ENCODE measurements around the gene PRR27.
"Not testable (repeated sequence)": the region's sequence is repeated elsewhere in the genome, so short reads cannot be mapped to it uniquely, and the experiment has no call there.

The PRR27 gene

DNA sequence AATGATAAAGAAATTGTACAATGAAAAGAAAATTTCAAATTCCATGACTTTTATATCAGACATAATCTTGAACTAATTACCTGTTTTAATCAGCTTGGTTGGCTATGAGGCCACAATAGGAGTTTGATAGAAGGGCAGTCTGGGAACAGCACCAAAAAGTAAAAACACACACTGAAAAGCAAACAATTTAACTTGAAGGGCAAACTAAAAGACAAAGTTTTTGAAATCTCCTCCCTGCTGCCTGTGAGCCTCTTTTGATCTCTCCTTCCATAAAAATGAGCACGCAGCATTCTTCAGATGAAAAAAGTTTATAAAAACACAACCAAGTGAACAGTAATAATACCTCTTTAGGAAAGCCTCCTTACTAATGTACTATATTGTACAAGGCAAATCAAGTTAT, 49.6 kb downstream of the PRR27 start:
- DNase-seq (ENCODE audit: low spot score): no peak

DNA sequence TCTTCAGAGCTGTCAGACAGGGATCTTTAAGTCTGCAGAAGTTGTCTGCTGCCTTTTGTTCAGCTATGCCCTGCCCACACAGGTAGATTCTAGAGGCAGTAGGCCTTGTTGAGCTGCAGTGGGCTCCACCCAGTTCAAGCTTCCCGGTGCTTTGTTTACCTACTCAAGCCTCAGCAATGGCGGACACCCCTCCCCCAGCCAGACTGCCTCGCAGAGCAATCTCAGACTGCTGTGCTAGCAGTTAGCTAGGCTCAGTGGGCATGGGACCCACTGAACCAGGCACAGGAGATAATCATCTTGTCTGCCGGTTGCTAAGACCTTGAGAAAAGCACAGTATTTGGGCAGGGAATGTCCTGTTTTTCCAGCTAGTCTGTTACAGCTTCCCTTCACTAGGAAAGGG, 58.7 kb downstream of the PRR27 start:
- DNase-seq (ENCODE audit: low spot score): not testable (repeated sequence)
